Loucy (cell line): Measurements from ENCODE around the gene CFAP92.

Source experiments
- CTCF ChIP-seq: fragments of 200-600 bp; sonication (generic); conservative IDR thresholded peaks from 2 replicates; pipeline ENCODE4 v1.5.1; 2014; ENCODE audit warnings: mild to moderate bottlenecking, antibody characterized with exemption, low read length
- EZH2phosphoT487 ChIP-seq: fragments of 200-600 bp; IDR thresholded peaks from 2 replicates; pipeline ENCODE4 v1.6.1; 2018; ENCODE audit warnings: antibody characterized with exemption, mild to moderate bottlenecking, moderate library complexity, borderline replicate concordance

GRCh38 chr3:129003578-129004112 lies 9.8 kb upstream of the CFAP92 start:
- no peak for TF ChIP-seq CTCF
- no peak for TF ChIP-seq EZH2phosphoT487
